SK-N-MC (cell line): Measurements from ENCODE around the gene FSCN2.

ENCODE experiments used
- EZH2 ChIP-seq: fragments of 200-600 bp; sonication (generic); IDR thresholded peaks from one replicate; pipeline ENCODE4 v1.6.1; 2017; ENCODE audit warnings: antibody characterized with exemption
- POLR2AphosphoS5 ChIP-seq: IDR thresholded peaks from 2 replicates; pipeline ENCODE4 v1.6.1; 2012; ENCODE audit warnings: mild to moderate bottlenecking, low read depth, low read length, borderline replicate concordance

DNA sequence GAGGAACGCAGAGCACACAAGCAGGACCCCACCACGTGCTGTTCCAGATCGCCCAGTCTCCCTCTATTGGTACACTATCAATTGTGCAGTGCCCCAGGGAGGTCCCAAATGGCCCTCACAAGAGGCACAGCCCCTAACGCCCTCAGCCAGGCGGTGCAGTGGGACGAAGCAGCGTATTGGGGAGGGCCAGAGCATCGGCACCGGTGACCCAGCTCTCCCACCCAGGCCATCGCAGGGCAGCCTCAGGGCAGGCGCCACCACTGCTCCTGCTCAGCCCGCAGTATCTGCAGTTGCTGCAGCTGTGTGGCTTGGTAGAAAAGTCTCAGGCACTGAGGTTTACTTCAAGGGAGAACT, 29.9 kb downstream of the FSCN2 start:
- TF ChIP-seq EZH2 (no peak), POLR2AphosphoS5 (no peak)
